ENCODE data around the gene CFL1.
A peak's percentile ranks its signal among the peaks of the same experiment; 100 is the strongest.

CFL1 gene

GRCh38 chr11:65887723-65888162 is 29.8 kb upstream of the CFL1 start:
- DNase-seq (ENCODE audit: low read depth) = no peak

GRCh38 chr11:65886826-65887722 is 29.1 kb upstream of the CFL1 start:
- no peak for DNase-seq (ENCODE audit: low read depth)

- no peak for DNase-seq (ENCODE audit: low read depth)
These were observed 28.0 kb upstream of the CFL1 start for GRCh38 chr11:65885808-65886536.

- DNase-seq (ENCODE audit: low read depth) = no peak
These were observed 27.3 kb upstream of the CFL1 start for GRCh38 chr11:65885231-65885630.

GRCh38 chr11:65884716-65885092 is 26.7 kb upstream of the CFL1 start:
- no peak for DNase-seq (ENCODE audit: low read depth)

- DNase-seq (ENCODE audit: low read depth) = no peak
These were observed 26.1 kb upstream of the CFL1 start for GRCh38 chr11:65883786-65884715.

- DNase-seq (ENCODE audit: low read depth) = no peak
These were observed 25.2 kb upstream of the CFL1 start for GRCh38 chr11:65883058-65883761.

- DNase-seq (ENCODE audit: low read depth) = no peak
These were observed 24.4 kb upstream of the CFL1 start for GRCh38 chr11:65882120-65883057.

GRCh38 chr11:65880844-65881421 is 23.0 kb upstream of the CFL1 start:
- DNase-seq (ENCODE audit: low read depth) = no peak

- no peak for DNase-seq (ENCODE audit: low read depth)
These were observed 22.0 kb upstream of the CFL1 start for GRCh38 chr11:65880027-65880426.

- no peak for DNase-seq (ENCODE audit: low read depth)
These were observed 21.6 kb upstream of the CFL1 start, which contains the start of gene CTSW for GRCh38 chr11:65879617-65880016. Gene CTSW, plus strand, starts transcription at chr11:65879837. Its CDS starts 18 bp downstream, at chr11:65879855.

GRCh38 chr11:65873318-65874156 is 15.6 kb upstream of the CFL1 start:
- DNase-seq (ENCODE audit: low read depth) = peak; percentile 84

GRCh38 chr11:65872586-65873317 is 14.8 kb upstream of the CFL1 start, which contains the start of gene EFEMP2:
Gene EFEMP2, minus strand, starts transcription at chr11:65872800. Its CDS starts 446 bp downstream, at chr11:65872354.
- DNase-seq (ENCODE audit: low read depth) = no peak

GRCh38 chr11:65871811-65872548 is 14.0 kb upstream of the CFL1 start:
- DNase-seq (ENCODE audit: low read depth) = no peak

- DNase-seq (ENCODE audit: low read depth) = no peak
These were observed 13.0 kb upstream of the CFL1 start for GRCh38 chr11:65870706-65871681.

GRCh38 chr11:65870307-65870658 is 12.3 kb upstream of the CFL1 start:
- DNase-seq (ENCODE audit: low read depth) = no peak
